Neural cell (in vitro differentiated cells): ENCODE measurements around the gene DAZAP1. TPM values are rescaled to one million over a fixed set of nuclear protein-coding genes. Genes with fewer than 3 reads are reported as not detected.

Source experiments
- H2AFZ ChIP-seq: fragments of 200-600, 300-800 bp; sonication (generic), shearing (Covaris generic); 2 replicates; pipeline ENCODE4 v1.6.0; 2014; ENCODE audit warnings: low read depth, mild to moderate bottlenecking, antibody characterized with exemption, low read length, moderate library complexity
- H3F3A ChIP-seq: fragments of 200-600 bp; shearing (Covaris generic); 2 replicates; pipeline ENCODE4 v1.6.1; 2016; ENCODE audit warnings: mild to moderate bottlenecking, moderate library complexity, mixed read lengths, antibody characterized with exemption, low read length; ENCODE audit not compliant: insufficient read depth, poor library complexity, severe bottlenecking
- H3K27ac ChIP-seq: fragments of 200-600, 300-800 bp; sonication (generic), shearing (Covaris generic); 2 replicates; pipeline ENCODE4 v1.5.1; 2014; ENCODE audit warnings: mild to moderate bottlenecking, low read length, moderate library complexity
- H3K27me3 ChIP-seq: fragments of 300-800, 200-600 bp; sonication (generic), shearing (Covaris generic); 2 replicates; pipeline ENCODE4 v1.6.0; 2014; ENCODE audit warnings: mild to moderate bottlenecking, low read depth, low read length, moderate library complexity; ENCODE audit not compliant: insufficient read depth
- H3K36me3 ChIP-seq: fragments of 300-800, 200-600 bp; sonication (generic), shearing (Covaris generic); 2 replicates; pipeline ENCODE4 v1.5.1; 2014; ENCODE audit warnings: mild to moderate bottlenecking, antibody characterized with exemption, low read length, moderate library complexity; ENCODE audit not compliant: insufficient read depth
- H3K4me2 ChIP-seq: fragments of 300-800, 200-600 bp; sonication (generic), shearing (Covaris generic); 2 replicates; pipeline ENCODE4 v1.6.0; 2014; ENCODE audit warnings: mild to moderate bottlenecking, low read length
- H3K4me3 ChIP-seq: fragments of 300-800, 200-600 bp; sonication (generic), shearing (Covaris generic); 2 replicates; pipeline ENCODE4 v1.5.1; 2014; ENCODE audit warnings: mild to moderate bottlenecking, low read length, moderate library complexity
- H3K79me2 ChIP-seq: fragments of 200-600 bp; shearing (Covaris generic); replicated peaks from 2 replicates; pipeline ENCODE4 v1.6.0; 2014; ENCODE audit warnings: mild to moderate bottlenecking, low read length, moderate library complexity; ENCODE audit not compliant: insufficient read depth
- H3K9ac ChIP-seq: fragments of 300-800, 200-600 bp; sonication (generic), shearing (Covaris generic); 2 replicates; pipeline ENCODE4 v1.6.1; 2016; ENCODE audit warnings: mild to moderate bottlenecking, low read length, mixed read lengths
- H3K9me2 ChIP-seq: fragments of 200-600 bp; shearing (Covaris generic); 2 replicates; pipeline ENCODE4 v1.6.1; 2016; ENCODE audit warnings: mild to moderate bottlenecking, low read length, mixed read lengths; ENCODE audit not compliant: insufficient read depth
- H3K9me3 ChIP-seq: fragments of 200-600, 300-800 bp; sonication (generic), shearing (Covaris generic); 2 replicates; pipeline ENCODE4 v1.6.1; 2016; ENCODE audit warnings: mild to moderate bottlenecking, mixed run types, low read length, moderate library complexity, mixed read lengths
- H4K20me1 ChIP-seq: fragments of 200-600 bp; shearing (Covaris generic); 2 replicates; pipeline ENCODE4 v1.6.1; 2016; ENCODE audit warnings: mild to moderate bottlenecking, mixed run types; ENCODE audit not compliant: insufficient read depth
- EP300 ChIP-seq: fragments of 450-650 bp; conservative IDR thresholded peaks from 2 replicates; pipeline ENCODE4 v1.6.1; 2014; ENCODE audit warnings: antibody characterized with exemption, mild to moderate bottlenecking, moderate library complexity; ENCODE audit not compliant: poor library complexity, severe bottlenecking
- EZH2 ChIP-seq: fragments of 200-600, 300-800 bp; shearing (Covaris generic), sonication (generic); IDR thresholded peaks from 2 replicates; pipeline ENCODE4 v1.6.1; 2014; ENCODE audit warnings: antibody characterized with exemption, low read length, borderline replicate concordance, mild to moderate bottlenecking; ENCODE audit not compliant: insufficient read depth, poor library complexity, severe bottlenecking
- MXI1 ChIP-seq: fragments of 450-650 bp; conservative IDR thresholded peaks from 2 replicates; pipeline ENCODE4 v1.6.1; 2014; ENCODE audit warnings: antibody characterized with exemption, mild to moderate bottlenecking; ENCODE audit not compliant: poor library complexity, severe bottlenecking
- POLR2AphosphoS5 ChIP-seq: IDR thresholded peaks from 2 replicates; pipeline ENCODE4 v1.6.1; 2012
- RAD21 ChIP-seq: fragments of 450-650 bp; conservative IDR thresholded peaks from 2 replicates; pipeline ENCODE4 v1.6.1; 2014; ENCODE audit warnings: antibody characterized with exemption, mild to moderate bottlenecking, moderate library complexity
- REST ChIP-seq: IDR thresholded peaks from 2 replicates; pipeline ENCODE4 v1.6.1; 2012; ENCODE audit warnings: borderline replicate concordance
- SMC3 ChIP-seq: fragments of 450-650 bp; conservative IDR thresholded peaks from 2 replicates; pipeline ENCODE4 v1.6.1; 2014; ENCODE audit warnings: antibody characterized with exemption, mild to moderate bottlenecking, moderate library complexity; ENCODE audit not compliant: poor library complexity
- TAF1 ChIP-seq: IDR thresholded peaks from 2 replicates; pipeline ENCODE4 v1.6.1; 2012; ENCODE audit warnings: low read depth
- polyA plus RNA-seq: library from polyadenylated mRNA; depleted of rRNA; stranded (reverse); fragments of >200 nt; gene quantifications from 2 replicates; pipeline ENCODE4 v1.2.3, GENCODE V29; 2014
- TF ChIP-seq, protein P1 (sequence below): fragments of 450-650 bp; IDR thresholded peaks from 2 replicates; pipeline ENCODE4 v1.5.1; 2014; ENCODE audit warnings: antibody characterized with exemption, mild to moderate bottlenecking, moderate library complexity; ENCODE audit not compliant: poor library complexity, severe bottlenecking

Gene DAZAP1
- polyA plus RNA-seq, 1 donor from 2014 or later: 60.5 TPM

DNA sequence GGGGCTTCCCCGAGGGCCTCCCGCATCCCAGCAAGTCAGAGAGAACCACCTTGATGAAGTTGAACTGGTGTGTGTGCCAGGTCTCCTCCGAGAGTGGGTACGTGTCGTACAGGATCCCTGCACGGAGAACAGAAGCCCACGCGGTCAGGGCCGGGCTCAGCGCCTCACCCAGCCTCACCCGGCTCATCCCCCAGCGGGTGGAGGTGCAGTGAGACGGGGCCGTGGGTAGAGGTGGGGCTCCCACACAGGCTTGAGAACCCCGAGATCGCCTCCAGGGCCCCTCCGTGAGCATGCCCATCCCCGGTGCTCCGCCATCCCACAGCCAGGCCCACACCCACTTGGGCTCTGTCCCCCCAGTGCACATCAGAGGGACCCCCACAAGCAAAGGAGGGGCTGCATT is 8.3 kb upstream of the DAZAP1 start:
- no peaks in the 10 kb centered on the region for H3K27me3 ChIP-seq
- H3K4me3 ChIP-seq: no peak overlapping the region
- H3K79me2 ChIP-seq: no peaks in the 10 kb centered on the region
- H3K4me2 ChIP-seq: no peak overlapping the region
- TF ChIP-seq MXI1: no peak
- TF ChIP-seq, protein P1, sequence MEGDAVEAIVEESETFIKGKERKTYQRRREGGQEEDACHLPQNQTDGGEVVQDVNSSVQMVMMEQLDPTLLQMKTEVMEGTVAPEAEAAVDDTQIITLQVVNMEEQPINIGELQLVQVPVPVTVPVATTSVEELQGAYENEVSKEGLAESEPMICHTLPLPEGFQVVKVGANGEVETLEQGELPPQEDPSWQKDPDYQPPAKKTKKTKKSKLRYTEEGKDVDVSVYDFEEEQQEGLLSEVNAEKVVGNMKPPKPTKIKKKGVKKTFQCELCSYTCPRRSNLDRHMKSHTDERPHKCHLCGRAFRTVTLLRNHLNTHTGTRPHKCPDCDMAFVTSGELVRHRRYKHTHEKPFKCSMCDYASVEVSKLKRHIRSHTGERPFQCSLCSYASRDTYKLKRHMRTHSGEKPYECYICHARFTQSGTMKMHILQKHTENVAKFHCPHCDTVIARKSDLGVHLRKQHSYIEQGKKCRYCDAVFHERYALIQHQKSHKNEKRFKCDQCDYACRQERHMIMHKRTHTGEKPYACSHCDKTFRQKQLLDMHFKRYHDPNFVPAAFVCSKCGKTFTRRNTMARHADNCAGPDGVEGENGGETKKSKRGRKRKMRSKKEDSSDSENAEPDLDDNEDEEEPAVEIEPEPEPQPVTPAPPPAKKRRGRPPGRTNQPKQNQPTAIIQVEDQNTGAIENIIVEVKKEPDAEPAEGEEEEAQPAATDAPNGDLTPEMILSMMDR: no peak
- no peak for TF ChIP-seq RAD21
- no peak for TF ChIP-seq EP300
- no peak for TF ChIP-seq REST
- no peak for TF ChIP-seq TAF1
- no peak for TF ChIP-seq SMC3
- TF ChIP-seq EZH2: no peak
- no peak for TF ChIP-seq POLR2AphosphoS5
- no peaks in the 10 kb centered on the region for H4K20me1 ChIP-seq
- H3F3A ChIP-seq: no peaks in the 10 kb centered on the region
- no peaks in the 10 kb centered on the region for H3K9me3 ChIP-seq
- no peak overlapping the region for H2AFZ ChIP-seq
- no peak overlapping the region for H3K27ac ChIP-seq
- H3K9me2 ChIP-seq: no peaks in the 10 kb centered on the region
- no peak overlapping the region for H3K9ac ChIP-seq
- H3K36me3 ChIP-seq: no peaks in the 10 kb centered on the region

GRCh38 chr19:1399745-1400144 is 7.6 kb upstream of the DAZAP1 start:
- Histone ChIP-seq H3K9me2 (no peaks in the 10 kb centered on the region), H3K79me2 (no peaks in the 10 kb centered on the region), H4K20me1 (no peaks in the 10 kb centered on the region), H3K4me3 (no peak overlapping the region), H3K9ac (no peak overlapping the region), H2AFZ (no peak overlapping the region), H3F3A (no peaks in the 10 kb centered on the region), H3K27ac (no peak overlapping the region), H3K9me3 (no peaks in the 10 kb centered on the region), H3K36me3 (no peaks in the 10 kb centered on the region), H3K4me2 (no peak overlapping the region), H3K27me3 (no peaks in the 10 kb centered on the region)
- no peak for TF ChIP-seq SMC3
- TF ChIP-seq POLR2AphosphoS5: no peak
- TF ChIP-seq MXI1: no peak
- TF ChIP-seq RAD21: no peak
- no peak for TF ChIP-seq TAF1
- no peak for TF ChIP-seq EZH2
- no peak for TF ChIP-seq EP300
- no peak for TF ChIP-seq REST
- TF ChIP-seq, protein P1: no peak
